ENCODE measurements around the gene SDCBP2. TPM values are rescaled to one million over a fixed set of nuclear protein-coding genes. Genes with fewer than 3 reads are reported as not detected.

SDCBP2 gene, protein sequence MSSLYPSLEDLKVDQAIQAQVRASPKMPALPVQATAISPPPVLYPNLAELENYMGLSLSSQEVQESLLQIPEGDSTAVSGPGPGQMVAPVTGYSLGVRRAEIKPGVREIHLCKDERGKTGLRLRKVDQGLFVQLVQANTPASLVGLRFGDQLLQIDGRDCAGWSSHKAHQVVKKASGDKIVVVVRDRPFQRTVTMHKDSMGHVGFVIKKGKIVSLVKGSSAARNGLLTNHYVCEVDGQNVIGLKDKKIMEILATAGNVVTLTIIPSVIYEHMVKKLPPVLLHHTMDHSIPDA
- 1 to 10 TPM; 1.9 to 2.0 TPM for total RNA-seq

- peaks cover 37% of the 10 kb centered on the region for H3K4me1 Mint-ChIP-seq (ENCODE audit: low read depth)
- no peak within 1 kb of the TSS for H3K4me3 Mint-ChIP-seq
- DNase-seq: no peak
- no peak for ATAC-seq
- H3K36me3 Mint-ChIP-seq (ENCODE audit: low read depth): peaks cover 35% of the 10 kb centered on the region
- H3K9me3 Mint-ChIP-seq (ENCODE audit: insufficient read depth): no peaks in the 10 kb centered on the region
- H3K27ac Mint-ChIP-seq: peak within 1 kb of the TSS; percentile 88
- no peaks in the 10 kb centered on the region for H3K27me3 Mint-ChIP-seq (ENCODE audit: low read depth)
- ChIA-PET POLR2A (interaction anchor here (1.0 kb wide), 1 partner anchor 63 kb away, joined by 3 read pairs; no protein-coding TSS in a partner anchor), CTCF (interaction anchor here (0.7 to 1.8 kb wide), 6 partner anchors 10 to 175 kb away, joined by 3 to 6 read pairs (median 4); partner anchors contain the start of gene FKBP1A)
These were observed at the start of gene SDCBP2 for GRCh38 chr20:1328680-1329330. Gene SDCBP2, minus strand, starts transcription at chr20:1329139. Its CDS starts 8,723 bp downstream, at chr20:1320416.

GRCh38 chr20:1378735-1379125 is 49.8 kb upstream of the SDCBP2 start:
- Mint-ChIP-seq H3K36me3 (ENCODE audit: low read depth) (peaks cover 72% of the 10 kb centered on the region), H3K9me3 (ENCODE audit: insufficient read depth) (no peaks in the 10 kb centered on the region), H3K4me3 (no peak overlapping the region), H3K27me3 (ENCODE audit: low read depth) (no peaks in the 10 kb centered on the region), H3K4me1 (ENCODE audit: low read depth) (peaks cover 93% of the 10 kb centered on the region), H3K27ac (no peak overlapping the region)
- CTCF ChIA-PET: no interaction called here
- ATAC-seq (no peak), DNase-seq (no peak)
- POLR2A ChIA-PET: no interaction called here

DNA sequence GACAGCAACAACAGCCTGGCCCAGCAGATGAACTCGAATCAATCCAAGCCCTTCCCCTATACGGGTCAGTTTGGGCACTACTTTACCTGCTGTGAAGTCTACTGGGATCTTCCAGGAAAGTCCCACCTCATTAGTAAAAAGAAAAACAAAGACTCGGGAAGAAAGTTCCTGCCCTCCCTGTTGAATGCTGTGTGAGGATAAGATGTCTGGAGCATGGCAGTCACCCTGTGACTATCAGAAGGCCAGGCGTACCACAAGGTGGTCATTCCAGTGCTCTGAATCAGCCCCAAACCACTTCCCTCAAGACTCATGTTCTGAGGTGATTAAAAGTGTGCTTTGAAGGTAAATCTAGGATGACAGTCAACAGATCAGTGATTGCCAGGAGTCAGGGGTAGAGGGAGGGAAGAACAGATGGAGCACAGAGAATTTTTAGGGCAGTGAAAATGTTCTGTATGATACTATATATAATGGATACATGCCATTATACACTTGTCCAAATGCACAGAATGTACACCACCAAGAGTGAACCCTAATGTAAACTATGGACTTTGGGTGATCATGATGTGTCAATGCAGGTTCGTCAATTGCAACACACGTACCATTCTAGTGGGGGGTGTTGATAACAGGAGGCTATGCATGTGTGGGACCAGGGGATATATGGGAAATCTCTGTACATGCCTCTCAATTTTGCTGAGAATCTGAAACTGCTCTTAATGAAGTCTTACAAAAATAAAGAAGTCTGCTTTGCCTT is 49.2 kb upstream of the SDCBP2 start:
- Mint-ChIP-seq H3K4me1 (ENCODE audit: low read depth) (peaks cover 95% of the 10 kb centered on the region), H3K36me3 (ENCODE audit: low read depth) (peaks cover 73% of the 10 kb centered on the region), H3K27me3 (ENCODE audit: low read depth) (no peaks in the 10 kb centered on the region), H3K27ac (peak overlapping the region; percentile 66), H3K4me3 (no peak overlapping the region), H3K9me3 (ENCODE audit: insufficient read depth) (no peaks in the 10 kb centered on the region)
- POLR2A ChIA-PET: interaction anchor here (0.9 to 1.6 kb wide), 4 partner anchors 11 to 53 kb away, joined by 3 to 7 read pairs (median 4); no protein-coding TSS in a partner anchor
- DNase-seq (no peak), ATAC-seq (peak; percentile 39)
- CTCF ChIA-PET: interaction anchor here (0.8 to 2.0 kb wide), 5 partner anchors 13 to 126 kb away, joined by 3 to 6 read pairs (median 3); partner anchors contain the start of gene NSFL1C

GRCh38 chr20:1377341-1377871 is 48.5 kb upstream of the SDCBP2 start:
- peaks cover 92% of the 10 kb centered on the region for H3K4me1 Mint-ChIP-seq (ENCODE audit: low read depth)
- no peaks in the 10 kb centered on the region for H3K9me3 Mint-ChIP-seq (ENCODE audit: insufficient read depth)
- H3K4me3 Mint-ChIP-seq: no peak overlapping the region
- CTCF ChIA-PET: interaction anchor here (0.8 to 2.0 kb wide), 7 partner anchors 14 to 126 kb away, joined by 3 to 6 read pairs (median 3); partner anchors contain the start of gene NSFL1C
- POLR2A ChIA-PET: interaction anchor here (0.8 to 1.6 kb wide), 5 partner anchors 11 to 52 kb away, joined by 3 to 7 read pairs (median 4); no protein-coding TSS in a partner anchor
- H3K36me3 Mint-ChIP-seq (ENCODE audit: low read depth): peaks cover 72% of the 10 kb centered on the region
- no peaks in the 10 kb centered on the region for H3K27me3 Mint-ChIP-seq (ENCODE audit: low read depth)
- ATAC-seq (no peak), DNase-seq (no peak)
- H3K27ac Mint-ChIP-seq: peak overlapping the region; percentile 66

DNA sequence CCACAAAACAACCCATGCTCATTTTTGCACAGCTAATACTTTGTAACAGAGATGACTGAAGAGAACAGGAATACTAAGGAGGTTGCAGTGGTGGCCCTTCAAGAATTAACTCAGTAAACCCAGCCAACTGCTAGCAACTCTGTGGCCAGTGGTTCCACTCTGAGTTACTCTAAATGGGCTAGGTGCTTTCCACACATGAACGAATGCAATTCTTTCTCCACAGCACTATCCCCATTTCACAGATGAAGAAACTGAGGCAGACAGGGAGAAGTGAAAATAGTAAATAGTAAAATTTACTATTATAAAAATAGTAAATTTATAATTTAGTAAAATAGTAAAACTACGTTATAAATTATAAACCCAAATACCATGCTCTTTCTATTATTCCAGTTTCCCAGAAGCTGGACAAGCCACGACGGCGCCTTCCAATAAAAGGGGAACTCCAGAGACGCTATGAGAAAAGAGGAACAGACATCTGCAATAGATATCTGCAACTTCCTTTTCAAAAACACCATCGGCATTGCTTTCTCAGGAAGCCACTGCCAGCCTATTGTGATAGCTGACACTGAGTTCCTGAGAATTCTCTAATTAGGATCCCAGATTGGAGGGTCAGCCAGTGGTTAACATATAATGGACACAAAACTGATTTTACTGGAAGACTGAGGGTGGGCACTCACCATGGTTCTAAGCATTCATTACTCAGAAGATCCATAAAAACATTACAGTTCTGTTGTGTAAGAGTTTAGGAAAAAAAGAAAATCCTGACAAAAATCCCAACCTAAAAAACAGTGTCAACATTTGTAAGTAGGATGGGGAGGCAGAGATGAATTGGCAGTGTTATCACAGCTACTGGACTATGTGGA is 47.7 kb upstream of the SDCBP2 start:
- Mint-ChIP-seq H3K4me1 (ENCODE audit: low read depth) (peaks cover 92% of the 10 kb centered on the region), H3K27ac (peak overlapping the region; percentile 57), H3K27me3 (ENCODE audit: low read depth) (no peaks in the 10 kb centered on the region), H3K4me3 (no peak overlapping the region), H3K9me3 (ENCODE audit: insufficient read depth) (no peaks in the 10 kb centered on the region), H3K36me3 (ENCODE audit: low read depth) (peaks cover 74% of the 10 kb centered on the region)
- POLR2A ChIA-PET: interaction anchor here (0.5 to 1.6 kb wide), 5 partner anchors 12 to 42 kb away, joined by 3 to 7 read pairs (median 4); no protein-coding TSS in a partner anchor
- ATAC-seq: no peak
- DNase-seq: no peak
- CTCF ChIA-PET: interaction anchor here (0.9 to 2.0 kb wide), 6 partner anchors 19 to 127 kb away, joined by 3 to 6 read pairs (median 3); no protein-coding TSS in a partner anchor

- CTCF ChIA-PET: interaction anchor here (1.0 to 2.0 kb wide), 4 partner anchors 18 to 127 kb away, joined by 3 to 6 read pairs (median 3); no protein-coding TSS in a partner anchor
- H3K4me3 Mint-ChIP-seq: no peak overlapping the region
- DNase-seq (no peak), ATAC-seq (no peak)
- POLR2A ChIA-PET: interaction anchor here (0.5 kb wide), 1 partner anchor 42 kb away, joined by 3 read pairs; no protein-coding TSS in a partner anchor
- no peaks in the 10 kb centered on the region for H3K27me3 Mint-ChIP-seq (ENCODE audit: low read depth)
- peaks cover 76% of the 10 kb centered on the region for H3K36me3 Mint-ChIP-seq (ENCODE audit: low read depth)
- no peaks in the 10 kb centered on the region for H3K9me3 Mint-ChIP-seq (ENCODE audit: insufficient read depth)
- H3K27ac Mint-ChIP-seq: peak overlapping the region; percentile 57
- peaks cover 92% of the 10 kb centered on the region for H3K4me1 Mint-ChIP-seq (ENCODE audit: low read depth)
These were observed 47.1 kb upstream of the SDCBP2 start for GRCh38 chr20:1376007-1376406.

GRCh38 chr20:1375515-1375914 is 46.6 kb upstream of the SDCBP2 start:
- DNase-seq (no peak), ATAC-seq (no peak)
- peak overlapping the region; percentile 37 for H3K27ac Mint-ChIP-seq
- POLR2A ChIA-PET: no interaction called here
- H3K4me3 Mint-ChIP-seq: no peak overlapping the region
- CTCF ChIA-PET: interaction anchor here (1.0 to 1.3 kb wide), 2 partner anchors 17 to 18 kb away, joined by 3 read pairs; no protein-coding TSS in a partner anchor
- H3K36me3 Mint-ChIP-seq (ENCODE audit: low read depth): peaks cover 79% of the 10 kb centered on the region
- H3K27me3 Mint-ChIP-seq (ENCODE audit: low read depth): no peaks in the 10 kb centered on the region
- no peaks in the 10 kb centered on the region for H3K9me3 Mint-ChIP-seq (ENCODE audit: insufficient read depth)
- H3K4me1 Mint-ChIP-seq (ENCODE audit: low read depth): peaks cover 88% of the 10 kb centered on the region

DNA sequence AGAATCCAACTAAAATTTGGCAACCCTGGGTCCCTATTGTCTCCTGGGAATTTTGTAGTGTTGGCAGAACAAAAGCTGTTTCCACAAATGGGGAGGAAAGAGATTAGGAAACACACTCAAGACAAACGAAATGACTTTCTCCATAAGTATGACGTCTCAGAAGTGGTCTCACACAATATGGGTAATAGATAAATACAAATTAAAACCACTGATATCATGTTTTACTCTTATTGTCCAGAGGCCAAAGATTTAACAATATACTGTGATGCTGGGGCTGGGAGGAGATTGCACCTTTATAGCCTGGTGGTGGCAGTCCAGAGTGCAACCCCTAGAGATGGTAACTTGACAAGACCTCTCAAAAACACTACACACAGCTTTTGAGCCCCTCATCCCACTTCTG is 45.3 kb upstream of the SDCBP2 start:
- DNase-seq (peak; percentile 21), ATAC-seq (no peak)
- no peaks in the 10 kb centered on the region for H3K27me3 Mint-ChIP-seq (ENCODE audit: low read depth)
- peaks cover 75% of the 10 kb centered on the region for H3K4me1 Mint-ChIP-seq (ENCODE audit: low read depth)
- H3K27ac Mint-ChIP-seq: no peak overlapping the region
- no peak overlapping the region for H3K4me3 Mint-ChIP-seq
- H3K36me3 Mint-ChIP-seq (ENCODE audit: low read depth): peaks cover 76% of the 10 kb centered on the region
- ChIA-PET CTCF (interaction anchor here (1.3 kb wide), 2 partner anchors 9 to 18 kb away, joined by 3 to 4 read pairs; no protein-coding TSS in a partner anchor), POLR2A (interaction anchor here (0.6 to 1.4 kb wide), 2 partner anchors 39 to 65 kb away, joined by 3 to 4 read pairs; no protein-coding TSS in a partner anchor)
- H3K9me3 Mint-ChIP-seq (ENCODE audit: insufficient read depth): no peaks in the 10 kb centered on the region

DNA sequence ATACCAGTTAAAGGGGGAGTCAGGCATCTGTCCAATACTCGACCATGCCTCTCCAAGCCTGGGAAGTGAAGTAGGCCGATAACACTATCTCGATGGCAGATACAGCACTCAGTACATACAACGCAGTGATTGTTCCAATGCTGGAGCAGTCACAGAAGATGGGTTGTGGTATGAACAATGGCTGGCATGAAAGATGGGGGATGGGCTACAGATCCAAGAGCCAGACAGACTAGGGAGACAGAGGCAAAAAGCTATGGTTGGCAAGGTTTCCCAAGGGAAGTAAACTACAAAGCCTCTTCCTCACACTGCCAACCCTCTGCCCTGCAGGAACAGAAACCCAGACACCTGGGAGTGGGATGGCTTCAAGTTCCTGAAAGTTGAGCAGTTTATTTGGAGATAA is 44.7 kb upstream of the SDCBP2 start:
- Mint-ChIP-seq H3K27me3 (ENCODE audit: low read depth) (no peaks in the 10 kb centered on the region), H3K9me3 (ENCODE audit: insufficient read depth) (no peaks in the 10 kb centered on the region), H3K4me1 (ENCODE audit: low read depth) (peaks cover 74% of the 10 kb centered on the region), H3K36me3 (ENCODE audit: low read depth) (peaks cover 78% of the 10 kb centered on the region), H3K4me3 (no peak overlapping the region), H3K27ac (peak overlapping the region; percentile 17)
- ChIA-PET CTCF (interaction anchor here (1.3 kb wide), 1 partner anchor 9 kb away, joined by 4 read pairs; no protein-coding TSS in a partner anchor), POLR2A (interaction anchor here (1.4 kb wide), 1 partner anchor 39 kb away, joined by 4 read pairs; no protein-coding TSS in a partner anchor)
- ATAC-seq (no peak), DNase-seq (peak; percentile 2)

DNA sequence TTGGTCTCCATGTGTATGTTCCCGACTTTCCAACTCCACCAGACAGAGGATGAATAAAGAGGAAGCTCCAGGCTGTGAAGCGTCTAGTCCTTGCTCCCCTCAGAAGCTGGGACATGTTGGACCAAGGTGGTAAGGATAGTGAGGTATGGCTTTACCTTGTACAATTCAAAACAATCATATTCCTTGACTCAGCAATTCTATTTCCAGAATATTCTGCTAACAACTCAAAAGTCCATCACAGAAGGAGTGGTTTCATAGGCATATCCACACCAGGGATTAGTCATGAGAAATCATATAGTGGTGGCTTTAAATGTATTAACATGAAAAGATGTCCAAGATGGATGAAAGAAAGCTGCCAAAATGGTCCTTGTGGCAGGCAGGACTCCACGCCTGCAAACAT is 44.1 kb upstream of the SDCBP2 start:
- Mint-ChIP-seq H3K36me3 (ENCODE audit: low read depth) (peaks cover 82% of the 10 kb centered on the region), H3K4me3 (no peak overlapping the region), H3K27ac (no peak overlapping the region), H3K4me1 (ENCODE audit: low read depth) (peaks cover 73% of the 10 kb centered on the region), H3K27me3 (ENCODE audit: low read depth) (no peaks in the 10 kb centered on the region), H3K9me3 (ENCODE audit: insufficient read depth) (no peaks in the 10 kb centered on the region)
- DNase-seq (no peak), ATAC-seq (no peak)
- CTCF ChIA-PET: interaction anchor here (1.3 kb wide), 2 partner anchors 10 to 14 kb away, joined by 3 to 4 read pairs; no protein-coding TSS in a partner anchor
- POLR2A ChIA-PET: interaction anchor here (1.4 kb wide), 1 partner anchor 38 kb away, joined by 4 read pairs; no protein-coding TSS in a partner anchor

Measured in activated CD8-positive, alpha-beta T cell treated with anti-CD3 and anti-CD28 coated beads, Interleukin-2, amount 10 ng/mL, durations not matched to agents 7 days and 5 days (primary cell).